B cell (primary cell): ENCODE data around the gene SWT1. TPM values are rescaled to one million over a fixed set of nuclear protein-coding genes. Genes with fewer than 3 reads are reported as not detected.

Experiments
- ATAC-seq: fragments of 200-7000 bp; cut with Tn5 transposase; one replicate; pipeline ENCODE4 v1.10.0; 2021; ENCODE audit warnings: low read depth, mild to moderate bottlenecking, moderate number of reproducible peaks, moderate library complexity
- CTCF ChIA-PET: fragments of 350-600 bp; sonication (Branson Sonifier 250); formaldehyde crosslinking; loops from one replicate; lab custom pipeline; 2021; ENCODE audit warnings: antibody characterized with exemption, inconsistent platforms; lab: Charles Lee
- POLR2A ChIA-PET: fragments of 350-600 bp; sonication (Branson Sonifier 250); formaldehyde crosslinking; loops from one replicate; lab custom pipeline; 2021; ENCODE audit warnings: antibody characterized with exemption; lab: Charles Lee
- DNase-seq: peaks from one replicate; pipeline ENCODE4 v3.0.0; 2013
- H2AFZ ChIP-seq: 2 replicates; pipeline ENCODE4 v1.6.1; 2012; ENCODE audit warnings: mild to moderate bottlenecking, low read depth, low read length; ENCODE audit not compliant: insufficient read depth, poor library complexity, severe bottlenecking
- H3K27ac ChIP-seq, 2 donors: 1 replicate in 1 of 2; 2 replicates in 1 of 2; pipeline ENCODE4 v1.5.1; 2012 to 2013; ENCODE audit warnings: low read length in 2 of 2, mild to moderate bottlenecking in 2 of 2, moderate library complexity in 1 of 2
- H3K27me3 ChIP-seq, 4 experiments: fragments of 200-600 bp in 1 of 4; sonication (generic) in 1 of 4; replicated peaks in 1 of 4; 1 replicate in 2 of 4; 2 replicates in 2 of 4; pipeline versions ENCODE4 v1.6.1 to v1.7.0; 2013 to 2016; ENCODE audit warnings: low read length in 3 of 4, mild to moderate bottlenecking in 2 of 4, mixed read lengths in 1 of 4, moderate library complexity in 1 of 4; ENCODE audit not compliant: insufficient read depth in 4 of 4, control insufficient read depth in 3 of 4; ENCODE audit errors: control extremely low read depth in 1 of 4
- H3K36me3 ChIP-seq, 2 experiments: replicated peaks in 1 of 2; 1 replicate in 1 of 2; 2 replicates in 1 of 2; pipeline versions ENCODE4 v1.6.1 to v1.7.1; 2013; ENCODE audit warnings: low read length in 1 of 2; ENCODE audit not compliant: insufficient read depth in 2 of 2, control insufficient read depth in 1 of 2; ENCODE audit errors: control extremely low read depth in 1 of 2, extremely low read depth in 1 of 2
- H3K4me1 ChIP-seq, 2 donors: fragments of 200-600 bp in 1 of 2; sonication (generic) in 1 of 2; 1 replicate in 1 of 2; 2 replicates in 1 of 2; pipeline versions ENCODE4 v1.5.1 to v1.6.1; 2013 to 2017; ENCODE audit warnings: low read length in 2 of 2; ENCODE audit not compliant: control insufficient read depth in 2 of 2, insufficient read depth in 2 of 2
- H3K4me2 ChIP-seq: replicated peaks from 2 replicates; pipeline ENCODE3; 2012; ENCODE audit warnings: mild to moderate bottlenecking, low read depth, low read length; ENCODE audit not compliant: poor library complexity, severe bottlenecking
- H3K4me3 ChIP-seq, 5 experiments: fragments of 200-600 bp in 1 of 5; sonication (generic) in 1 of 5; 1 replicate in 3 of 5; 2 replicates in 2 of 5; pipeline versions ENCODE4 v1.5.1 to v1.7.0; 2011 to 2016; ENCODE audit warnings: low read length in 4 of 5, mild to moderate bottlenecking in 4 of 5, low read depth in 2 of 5, control low read depth in 1 of 5, moderate library complexity in 1 of 5; ENCODE audit not compliant: insufficient read depth in 1 of 5; ENCODE audit errors: control extremely low read depth in 1 of 5, extremely low read depth in 1 of 5
- H3K79me2 ChIP-seq: fragments of 200-600 bp; sonication (generic); one replicate; pipeline ENCODE4 v1.6.0; 2016; ENCODE audit warnings: low read length; ENCODE audit not compliant: control insufficient read depth, insufficient read depth
- H3K9ac ChIP-seq: fragments of 200-600 bp; sonication (generic); 2 replicates; pipeline ENCODE4 v1.6.1; 2017; ENCODE audit warnings: mild to moderate bottlenecking, low read length, moderate library complexity
- H3K9me3 ChIP-seq, 3 donors: one replicate each; pipeline versions ENCODE4 v1.6.1 to v1.7.1; 2013; ENCODE audit warnings: low read length in 2 of 3; ENCODE audit not compliant: control insufficient read depth in 2 of 3, insufficient read depth in 1 of 3; ENCODE audit errors: control extremely low read depth in 1 of 3
- H4K20me1 ChIP-seq: 2 replicates; pipeline ENCODE4 v1.6.0; 2012; ENCODE audit warnings: mild to moderate bottlenecking, low read length; ENCODE audit not compliant: insufficient read depth, control insufficient read depth, poor library complexity, severe bottlenecking
- H3K27ac Mint-ChIP-seq: one replicate; pipeline ENCODE4 v1.8.0; 2021; ENCODE audit warnings: mixed read lengths
- H3K27me3 Mint-ChIP-seq: one replicate; pipeline ENCODE4 v1.8.0; 2021; ENCODE audit warnings: mixed read lengths
- H3K4me1 Mint-ChIP-seq: one replicate; pipeline ENCODE4 v1.8.0; 2021; ENCODE audit warnings: mixed read lengths
- H3K4me3 Mint-ChIP-seq: one replicate; pipeline ENCODE4 v1.8.0; 2021; ENCODE audit warnings: mixed read lengths
- H3K9me3 Mint-ChIP-seq: one replicate; pipeline ENCODE4 v1.8.0; 2022; ENCODE audit warnings: mixed read lengths; ENCODE audit not compliant: insufficient read depth
- EZH2 ChIP-seq: IDR thresholded peaks from 2 replicates; pipeline ENCODE4 v1.6.1; 2012; ENCODE audit warnings: borderline replicate concordance, low read depth, mild to moderate bottlenecking, moderate library complexity, low read length; ENCODE audit not compliant: insufficient read depth, poor library complexity, severe bottlenecking
- WGBS: methylation state at CpG from one replicate; pipeline ENCODE4 v1.1.5; 2013; ENCODE audit warnings: missing lambda C conversion rate; ENCODE audit not compliant: insufficient coverage; 5-methylcytosine and 5-hydroxymethylcytosine counted together
- intact Hi-C: fragments of 100-400 bp; cut with micrococcal nuclease; formaldehyde crosslinking; loops from one replicate; pipeline ENCODE4 v1.10.0; 2022
- polyA plus RNA-seq: library from polyadenylated mRNA; depleted of rRNA; stranded (reverse); fragments of >200 nt; gene quantifications from 2 replicates; pipeline ENCODE4 v1.2.3, GENCODE V29; 2012
- total RNA-seq, 2 donors: library from RNA; stranded (reverse); fragments of 120-200 nt in 1 of 2; gene quantifications; 1 replicate in 1 of 2; 2 replicates in 1 of 2; pipeline versions ENCODE4 v1.2.3 to v1.2.4, GENCODE V29; 2013 to 2022
- TF ChIP-seq, protein P1 (sequence below): fragments of 200-600 bp; IDR thresholded peaks from one replicate; pipeline ENCODE4 v1.8.0; 2022; ENCODE audit warnings: antibody characterized with exemption, mild to moderate bottlenecking

SWT1 gene
- total and polyA plus RNA-seq, 2 donors (not counting 1 experiment from before 2014, with no cell fraction given) = 2.1 to 8.5 TPM

DNA sequence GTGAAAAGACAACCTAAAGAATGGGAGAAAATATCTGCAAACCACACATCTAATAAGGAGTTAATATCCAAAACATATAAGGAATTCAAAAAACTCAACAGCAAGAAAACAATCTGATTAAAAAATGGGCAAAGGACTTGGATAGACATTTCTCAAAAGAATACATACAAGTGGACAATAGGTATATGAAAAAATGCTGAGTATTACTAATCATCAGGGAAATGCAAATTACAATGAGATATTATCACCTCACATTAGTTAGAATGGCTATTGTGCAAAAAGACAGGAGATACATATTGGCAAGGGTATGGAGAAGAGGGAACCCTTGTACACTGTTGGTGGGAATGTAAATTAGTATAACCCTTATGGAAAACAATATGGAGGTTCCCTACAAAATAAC, 45.1 kb upstream of the SWT1 start:
- H3K4me1 ChIP-seq = no peaks in the 10 kb centered on the region
- DNase-seq (no peak), ATAC-seq (no peak)
- intact Hi-C loops = no loop called here
- no peaks in the 10 kb centered on the region for H3K4me1 Mint-ChIP-seq
- H3K9me3 Mint-ChIP-seq = peaks cover 7% of the 10 kb centered on the region
- no peaks in the 10 kb centered on the region for H3K79me2 ChIP-seq
- no peaks in the 10 kb centered on the region for H3K27me3 Mint-ChIP-seq
- no peaks in the 10 kb centered on the region for H3K27me3 ChIP-seq
- no peak overlapping the region for H3K4me3 Mint-ChIP-seq
- H3K27ac ChIP-seq = no peak overlapping the region
- no peaks in the 10 kb centered on the region for H3K36me3 ChIP-seq
- no peak overlapping the region for H3K27ac Mint-ChIP-seq
- POLR2A ChIA-PET = no interaction called here
- peaks cover 3 to 20% (median 17%) of the 10 kb centered on the region in 3 donors for H3K9me3 ChIP-seq
- no peak overlapping the region for H2AFZ ChIP-seq
- CTCF ChIA-PET = no interaction called here
- no peak overlapping the region for H3K4me3 ChIP-seq
- TF ChIP-seq, protein P1, sequence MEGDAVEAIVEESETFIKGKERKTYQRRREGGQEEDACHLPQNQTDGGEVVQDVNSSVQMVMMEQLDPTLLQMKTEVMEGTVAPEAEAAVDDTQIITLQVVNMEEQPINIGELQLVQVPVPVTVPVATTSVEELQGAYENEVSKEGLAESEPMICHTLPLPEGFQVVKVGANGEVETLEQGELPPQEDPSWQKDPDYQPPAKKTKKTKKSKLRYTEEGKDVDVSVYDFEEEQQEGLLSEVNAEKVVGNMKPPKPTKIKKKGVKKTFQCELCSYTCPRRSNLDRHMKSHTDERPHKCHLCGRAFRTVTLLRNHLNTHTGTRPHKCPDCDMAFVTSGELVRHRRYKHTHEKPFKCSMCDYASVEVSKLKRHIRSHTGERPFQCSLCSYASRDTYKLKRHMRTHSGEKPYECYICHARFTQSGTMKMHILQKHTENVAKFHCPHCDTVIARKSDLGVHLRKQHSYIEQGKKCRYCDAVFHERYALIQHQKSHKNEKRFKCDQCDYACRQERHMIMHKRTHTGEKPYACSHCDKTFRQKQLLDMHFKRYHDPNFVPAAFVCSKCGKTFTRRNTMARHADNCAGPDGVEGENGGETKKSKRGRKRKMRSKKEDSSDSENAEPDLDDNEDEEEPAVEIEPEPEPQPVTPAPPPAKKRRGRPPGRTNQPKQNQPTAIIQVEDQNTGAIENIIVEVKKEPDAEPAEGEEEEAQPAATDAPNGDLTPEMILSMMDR = no peak
- no peak for TF ChIP-seq EZH2
- H3K4me2 ChIP-seq = no peak overlapping the region
- H3K9ac ChIP-seq = no peak overlapping the region
- no peaks in the 10 kb centered on the region for H4K20me1 ChIP-seq

DNA sequence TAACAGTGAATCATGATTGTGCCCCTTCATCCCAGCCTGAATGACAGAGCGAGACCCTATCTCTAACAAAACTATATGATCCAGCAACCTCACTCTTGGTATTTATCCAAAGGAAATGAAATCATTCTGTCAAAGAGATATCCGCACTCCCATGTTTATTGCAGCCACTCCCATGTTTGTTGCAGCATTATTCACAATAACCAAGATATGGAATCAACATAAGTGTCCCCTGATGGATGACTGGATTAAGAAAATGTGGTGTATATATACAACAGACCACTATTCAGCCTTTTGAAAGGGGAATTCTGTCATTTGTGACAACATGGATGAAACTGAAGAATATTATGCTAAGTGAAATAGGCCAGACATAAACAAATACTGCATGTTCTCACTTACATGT, 44.6 kb upstream of the SWT1 start:
- ATAC-seq (no peak), DNase-seq (no peak)
- Mint-ChIP-seq H3K27ac (no peak overlapping the region), H3K4me1 (no peaks in the 10 kb centered on the region), H3K27me3 (no peaks in the 10 kb centered on the region), H3K4me3 (no peak overlapping the region), H3K9me3 (peaks cover 7% of the 10 kb centered on the region)
- Histone ChIP-seq H3K4me3 (no peak overlapping the region), H3K36me3 (peaks cover 0 to 4% of the 10 kb centered on the region in 2 experiments), H3K9me3 (peaks cover 3 to 17% (median 15%) of the 10 kb centered on the region in 3 donors), H3K9ac (no peak overlapping the region), H3K79me2 (no peaks in the 10 kb centered on the region), H3K27ac (no peak overlapping the region), H4K20me1 (no peaks in the 10 kb centered on the region), H2AFZ (no peak overlapping the region), H3K4me1 (no peaks in the 10 kb centered on the region), H3K27me3 (no peaks in the 10 kb centered on the region), H3K4me2 (no peak overlapping the region)
- no CpG with 5 or more reads among the region's 2 CpGs for WGBS
- no peak for TF ChIP-seq EZH2
- TF ChIP-seq, protein P1 = no peak
- ChIA-PET POLR2A (no interaction called here), CTCF (no interaction called here)
- intact Hi-C loops = no loop called here
